ENCODE results near the gene KIAA0753. TPM values are rescaled to one million over a fixed set of nuclear protein-coding genes. Genes with fewer than 3 reads are reported as not detected.
"Not testable (repeated sequence)": the region's sequence is repeated elsewhere in the genome, so short reads cannot be mapped to it uniquely, and the experiment has no call there.

The KIAA0753 gene
- total and polyA plus RNA-seq, 3 experiments from 2014 or later = 1.8 to 20.8 (median 18.6) TPM

- Histone ChIP-seq H3K4me1 (ENCODE audit: insufficient read depth, low read length) (peaks cover 16% of the 10 kb centered on the region), H3K9me3 (ENCODE audit: low read length) (no peaks in the 10 kb centered on the region), H3K27me3 (ENCODE audit: insufficient read depth, low read length, poor library complexity, severe bottlenecking) (no peaks in the 10 kb centered on the region), H3K4me3 (ENCODE audit: low read length) (no peak overlapping the region), H3K36me3 (ENCODE audit: insufficient read depth, low read length) (no peaks in the 10 kb centered on the region), H3K27ac (ENCODE audit: low read depth, low read length) (no peak overlapping the region)
- Mint-ChIP-seq H3K9me3 (no peaks in the 10 kb centered on the region), H3K4me1 (peaks cover 13 to 22% (median 14%) of the 10 kb centered on the region in 3 donors), H3K4me3 (peak overlapping the region in 3 of 7 donors; percentile 14 to 57 (median 34)), H3K27me3 (peaks cover 0 to 1% of the 10 kb centered on the region in 2 donors), H3K36me3 (peaks cover 5 to 28% (median 11%) of the 10 kb centered on the region in 3 donors), H3K27ac (peak overlapping the region in 5 of 8 donors; percentile 20 to 91 (median 61))
- DNase-seq = peak in 1 of 5 donors; percentile 6
- CTCF ChIA-PET = no interaction called here
- POLR2A ChIA-PET = no interaction called here
Observed at GRCh38 chr17:6574687-6575595, 65.6 kb downstream of the KIAA0753 start.

- no peaks in the 10 kb centered on the region for H3K9me3 ChIP-seq (ENCODE audit: low read length)
- H3K4me3 ChIP-seq (ENCODE audit: low read length) = no peak overlapping the region
- Mint-ChIP-seq H3K27me3 (peaks cover 0 to 1% of the 10 kb centered on the region in 2 donors), H3K27ac (peak overlapping the region in 1 of 8 donors; percentile 53), H3K9me3 (no peaks in the 10 kb centered on the region), H3K4me1 (peaks cover 13 to 22% (median 14%) of the 10 kb centered on the region in 3 donors), H3K36me3 (peaks cover 5 to 21% (median 11%) of the 10 kb centered on the region in 3 donors), H3K4me3 (peak overlapping the region in 1 of 7 donors; percentile 14)
- no peaks in the 10 kb centered on the region for H3K27me3 ChIP-seq (ENCODE audit: insufficient read depth, low read length, poor library complexity, severe bottlenecking)
- peaks cover 16% of the 10 kb centered on the region for H3K4me1 ChIP-seq (ENCODE audit: insufficient read depth, low read length)
- no peak for DNase-seq
- ChIA-PET CTCF (no interaction called here), POLR2A (no interaction called here)
- no peak overlapping the region for H3K27ac ChIP-seq (ENCODE audit: low read depth, low read length)
- no peaks in the 10 kb centered on the region for H3K36me3 ChIP-seq (ENCODE audit: insufficient read depth, low read length)
Observed at GRCh38 chr17:6573982-6574686, 66.4 kb downstream of the KIAA0753 start.

GRCh38 chr17:6573495-6573894, 67.0 kb downstream of the KIAA0753 start:
- DNase-seq; H3K9me3 Mint-ChIP-seq; H3K27me3 Mint-ChIP-seq; CTCF ChIA-PET; H3K27ac ChIP-seq (ENCODE audit: low read depth, low read length); POLR2A ChIA-PET; H3K27me3 ChIP-seq (ENCODE audit: insufficient read depth, low read length, poor library complexity, severe bottlenecking); H3K36me3 ChIP-seq (ENCODE audit: insufficient read depth, low read length); H3K27ac Mint-ChIP-seq; H3K9me3 ChIP-seq (ENCODE audit: low read length); H3K4me3 ChIP-seq (ENCODE audit: low read length); H3K4me3 Mint-ChIP-seq: not testable (repeated sequence)
- peaks cover 13 to 22% (median 14%) of the 10 kb centered on the region in 3 donors for H3K4me1 Mint-ChIP-seq
- H3K4me1 ChIP-seq (ENCODE audit: insufficient read depth, low read length) = peaks cover 16% of the 10 kb centered on the region
- H3K36me3 Mint-ChIP-seq = peaks cover 5 to 15% (median 9%) of the 10 kb centered on the region in 3 donors

- Mint-ChIP-seq H3K27ac (no peak overlapping the region), H3K27me3 (peaks cover 0 to 1% of the 10 kb centered on the region in 2 donors), H3K4me1 (peaks cover 13 to 22% (median 14%) of the 10 kb centered on the region in 3 donors), H3K4me3 (no peak overlapping the region), H3K36me3 (peaks cover 5 to 10% (median 6%) of the 10 kb centered on the region in 3 donors), H3K9me3 (no peaks in the 10 kb centered on the region)
- H3K4me1 ChIP-seq (ENCODE audit: insufficient read depth, low read length) = peaks cover 16% of the 10 kb centered on the region
- no peaks in the 10 kb centered on the region for H3K36me3 ChIP-seq (ENCODE audit: insufficient read depth, low read length)
- no peak for DNase-seq
- ChIA-PET POLR2A (no interaction called here), CTCF (no interaction called here)
- H3K27ac ChIP-seq (ENCODE audit: low read depth, low read length) = no peak overlapping the region
- H3K27me3 ChIP-seq (ENCODE audit: insufficient read depth, low read length, poor library complexity, severe bottlenecking) = no peaks in the 10 kb centered on the region
- H3K9me3 ChIP-seq (ENCODE audit: low read length) = no peaks in the 10 kb centered on the region
- H3K4me3 ChIP-seq (ENCODE audit: low read length) = no peak overlapping the region
Observed at GRCh38 chr17:6572972-6573370, 67.5 kb downstream of the KIAA0753 start.

- peaks cover 0 to 1% of the 10 kb centered on the region in 2 donors for H3K27me3 Mint-ChIP-seq
- no peaks in the 10 kb centered on the region for H3K9me3 ChIP-seq (ENCODE audit: low read length)
- ChIA-PET POLR2A (no interaction called here), CTCF (no interaction called here)
- H3K4me1 Mint-ChIP-seq = peaks cover 13 to 18% (median 14%) of the 10 kb centered on the region in 3 donors
- H3K4me3 ChIP-seq (ENCODE audit: low read length) = no peak overlapping the region
- no peak for DNase-seq
- peaks cover 0 to 2% (median 0%) of the 10 kb centered on the region in 3 donors for H3K36me3 Mint-ChIP-seq
- H3K36me3 ChIP-seq (ENCODE audit: insufficient read depth, low read length) = no peaks in the 10 kb centered on the region
- H3K9me3 Mint-ChIP-seq = no peaks in the 10 kb centered on the region
- no peak overlapping the region for H3K27ac Mint-ChIP-seq
- peaks cover 16% of the 10 kb centered on the region for H3K4me1 ChIP-seq (ENCODE audit: insufficient read depth, low read length)
- no peak overlapping the region for H3K27ac ChIP-seq (ENCODE audit: low read depth, low read length)
- no peak overlapping the region for H3K4me3 Mint-ChIP-seq
- H3K27me3 ChIP-seq (ENCODE audit: insufficient read depth, low read length, poor library complexity, severe bottlenecking) = no peaks in the 10 kb centered on the region
Observed at GRCh38 chr17:6571452-6571781, 69.1 kb downstream of the KIAA0753 start.

GRCh38 chr17:6570731-6571451, 69.6 kb downstream of the KIAA0753 start:
- POLR2A ChIA-PET = no interaction called here
- peaks cover 12% of the 10 kb centered on the region for H3K4me1 ChIP-seq (ENCODE audit: insufficient read depth, low read length)
- no peak overlapping the region for H3K4me3 Mint-ChIP-seq
- peaks cover 11 to 14% (median 13%) of the 10 kb centered on the region in 3 donors for H3K4me1 Mint-ChIP-seq
- H3K4me3 ChIP-seq (ENCODE audit: low read length) = no peak overlapping the region
- peaks cover 1 to 3% of the 10 kb centered on the region in 2 donors for H3K27me3 Mint-ChIP-seq
- no peak overlapping the region for H3K27ac Mint-ChIP-seq
- H3K36me3 Mint-ChIP-seq = peaks cover 0 to 2% (median 0%) of the 10 kb centered on the region in 3 donors
- H3K9me3 ChIP-seq (ENCODE audit: low read length) = no peaks in the 10 kb centered on the region
- CTCF ChIA-PET = no interaction called here
- no peak overlapping the region for H3K27ac ChIP-seq (ENCODE audit: low read depth, low read length)
- no peaks in the 10 kb centered on the region for H3K27me3 ChIP-seq (ENCODE audit: insufficient read depth, low read length, poor library complexity, severe bottlenecking)
- no peak for DNase-seq
- no peaks in the 10 kb centered on the region for H3K9me3 Mint-ChIP-seq
- H3K36me3 ChIP-seq (ENCODE audit: insufficient read depth, low read length) = no peaks in the 10 kb centered on the region

GRCh38 chr17:6569370-6570285, 70.9 kb downstream of the KIAA0753 start:
- Histone ChIP-seq H3K4me3 (ENCODE audit: low read length) (no peak overlapping the region), H3K4me1 (ENCODE audit: insufficient read depth, low read length) (no peaks in the 10 kb centered on the region), H3K27me3 (ENCODE audit: insufficient read depth, low read length, poor library complexity, severe bottlenecking) (no peaks in the 10 kb centered on the region), H3K9me3 (ENCODE audit: low read length) (no peaks in the 10 kb centered on the region), H3K27ac (ENCODE audit: low read depth, low read length) (no peak overlapping the region), H3K36me3 (ENCODE audit: insufficient read depth, low read length) (no peaks in the 10 kb centered on the region)
- Mint-ChIP-seq H3K4me1 (peaks cover 0 to 2% (median 1%) of the 10 kb centered on the region in 3 donors), H3K36me3 (peaks cover 0 to 1% (median 0%) of the 10 kb centered on the region in 3 donors), H3K4me3 (no peak overlapping the region), H3K27me3 (peaks cover 6 to 9% of the 10 kb centered on the region in 2 donors), H3K27ac (peak overlapping the region in 1 of 8 donors; percentile 70), H3K9me3 (no peaks in the 10 kb centered on the region)
- CTCF ChIA-PET = no interaction called here
- no peak for DNase-seq
- POLR2A ChIA-PET = no interaction called here

All from CD8-positive, alpha-beta memory T cell (primary cell).